Endothelial cell of umbilical vein (primary cell): ENCODE measurements around the gene MNDA.

Experiments used
- EZH2 ChIP-seq: IDR thresholded peaks from 2 replicates; pipeline ENCODE4 v1.6.1; 2012; ENCODE audit warnings: borderline replicate concordance, low read depth, mild to moderate bottlenecking, moderate library complexity, low read length, inconsistent platforms; ENCODE audit not compliant: severe bottlenecking
- JUN ChIP-seq: IDR thresholded peaks from 2 replicates; pipeline ENCODE4 v1.6.1; 2011; ENCODE audit warnings: borderline replicate concordance, low read depth; ENCODE audit not compliant: insufficient read length, insufficient read depth
- POLR2A ChIP-seq: IDR thresholded peaks from 2 replicates; pipeline ENCODE4 v1.6.1; 2012; ENCODE audit warnings: low read depth, mild to moderate bottlenecking, control low read depth, low read length
- POLR2AphosphoS5 ChIP-seq: IDR thresholded peaks from 2 replicates; pipeline ENCODE4 v1.6.1; 2012; ENCODE audit warnings: low read depth, mild to moderate bottlenecking, control low read depth, low read length, moderate library complexity; ENCODE audit not compliant: insufficient read depth
- TF ChIP-seq, protein P1 (sequence below), 2 donors: IDR thresholded peaks; 1 replicate in 1 of 2; 2 replicates in 1 of 2; pipeline ENCODE4 v1.5.1; 2011; ENCODE audit warnings: low read length in 2 of 2, mild to moderate bottlenecking in 2 of 2, moderate library complexity in 2 of 2, control low read depth in 1 of 2, inconsistent platforms in 1 of 2, low read depth in 1 of 2; ENCODE audit not compliant: insufficient read depth in 1 of 2; ENCODE audit errors: extremely low read depth in 1 of 2

GRCh38 chr1:158798531-158798930 is 32.6 kb upstream of the MNDA start:
- TF ChIP-seq EZH2, result no peak
- TF ChIP-seq POLR2AphosphoS5, result no peak
- TF ChIP-seq, protein P1, sequence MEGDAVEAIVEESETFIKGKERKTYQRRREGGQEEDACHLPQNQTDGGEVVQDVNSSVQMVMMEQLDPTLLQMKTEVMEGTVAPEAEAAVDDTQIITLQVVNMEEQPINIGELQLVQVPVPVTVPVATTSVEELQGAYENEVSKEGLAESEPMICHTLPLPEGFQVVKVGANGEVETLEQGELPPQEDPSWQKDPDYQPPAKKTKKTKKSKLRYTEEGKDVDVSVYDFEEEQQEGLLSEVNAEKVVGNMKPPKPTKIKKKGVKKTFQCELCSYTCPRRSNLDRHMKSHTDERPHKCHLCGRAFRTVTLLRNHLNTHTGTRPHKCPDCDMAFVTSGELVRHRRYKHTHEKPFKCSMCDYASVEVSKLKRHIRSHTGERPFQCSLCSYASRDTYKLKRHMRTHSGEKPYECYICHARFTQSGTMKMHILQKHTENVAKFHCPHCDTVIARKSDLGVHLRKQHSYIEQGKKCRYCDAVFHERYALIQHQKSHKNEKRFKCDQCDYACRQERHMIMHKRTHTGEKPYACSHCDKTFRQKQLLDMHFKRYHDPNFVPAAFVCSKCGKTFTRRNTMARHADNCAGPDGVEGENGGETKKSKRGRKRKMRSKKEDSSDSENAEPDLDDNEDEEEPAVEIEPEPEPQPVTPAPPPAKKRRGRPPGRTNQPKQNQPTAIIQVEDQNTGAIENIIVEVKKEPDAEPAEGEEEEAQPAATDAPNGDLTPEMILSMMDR (IDR thresholded peaks at IDR 0.05; ENCODE audit: extremely low read depth in 1 of 2, insufficient read depth in 1 of 2, low read depth in 1 of 2, low read length in 2 of 2), result no peak
- no peak for TF ChIP-seq POLR2A
- no peak for TF ChIP-seq JUN
